Body of pancreas (tissue), 4 donors: Measurements from ENCODE around the gene FCN3. TPM values are rescaled to one million over a fixed set of nuclear protein-coding genes. Genes with fewer than 3 reads are reported as not detected.
A peak's percentile ranks its signal among the peaks of the same experiment; 100 is the strongest.

Experiments used
- ATAC-seq: fragments of 150-250 bp; one replicate; pipeline ENCODE4 v1.9.1; 2016
- DNase-seq, 4 donors: peaks; one replicate each; pipeline ENCODE4 v3.0.0-alpha.2; 2019
- H3K27ac ChIP-seq, 4 donors: fragments of 200-600 bp; sonication (generic); 1 replicate in 3 of 4; 2 replicates in 1 of 4; pipeline versions ENCODE4 v1.5.1 to v1.6.1; 2016 to 2019; ENCODE audit warnings: mild to moderate bottlenecking in 1 of 4, mixed read lengths in 1 of 4, moderate library complexity in 1 of 4
- H3K27me3 ChIP-seq, 2 donors: fragments of 200-600 bp; sonication (generic); one replicate each; pipeline ENCODE4 v1.6.0; 2016; ENCODE audit warnings: mild to moderate bottlenecking in 1 of 2
- H3K36me3 ChIP-seq, 2 donors: fragments of 200-600 bp; sonication (generic); replicated peaks in 1 of 2; 2 replicates each; pipeline ENCODE4 v1.5.1; 2016; ENCODE audit warnings: low read depth in 2 of 2; ENCODE audit not compliant: insufficient read depth in 1 of 2
- H3K4me1 ChIP-seq: fragments of 200-600 bp; sonication (generic); one replicate; pipeline ENCODE4 v1.6.0; 2016
- H3K4me3 ChIP-seq, 2 donors: fragments of 200-600 bp; sonication (generic); 1 replicate in 1 of 2; 2 replicates in 1 of 2; pipeline ENCODE4 v1.5.1; 2016 to 2019
- H3K9me3 ChIP-seq, 3 donors: fragments of 200-600 bp; sonication (generic); 1 replicate in 2 of 3; 2 replicates in 1 of 3; pipeline ENCODE4 v1.5.1; 2016
- POLR2A ChIP-seq, 3 donors: fragments of 450-650 bp; IDR thresholded peaks; one replicate each; pipeline ENCODE4 v1.6.1; 2016; ENCODE audit warnings: antibody characterized with exemption in 3 of 3, mild to moderate bottlenecking in 2 of 3
- WGBS, 2 donors: methylation state at CpG; one replicate each; pipeline ENCODE4 v1.1.5; 2017; 5-methylcytosine and 5-hydroxymethylcytosine counted together
- intact Hi-C: fragments of 100-400 bp; cut with DNase I; formaldehyde crosslinking; loops from one replicate; pipeline ENCODE4 v1.15.1; 2023
- total RNA-seq, 2 donors: library from RNA; depleted of rRNA; stranded (reverse); fragments of >200 nt; gene quantifications; one replicate each; pipeline ENCODE4 v1.1.0, GENCODE V29; 2016
- TF ChIP-seq, protein P1 (sequence below), 7 experiments: fragments of 450-650 bp in 4 of 7; fragments of 200-600 bp in 3 of 7; sonication (generic) in 3 of 7; IDR thresholded peaks; one replicate each; pipeline ENCODE4 v1.5.1; 2016 to 2019; ENCODE audit warnings: antibody characterized with exemption in 7 of 7

FCN3 gene
- total RNA-seq, 2 donors from 2014 or later = 1.3 to 1.6 TPM

DNA sequence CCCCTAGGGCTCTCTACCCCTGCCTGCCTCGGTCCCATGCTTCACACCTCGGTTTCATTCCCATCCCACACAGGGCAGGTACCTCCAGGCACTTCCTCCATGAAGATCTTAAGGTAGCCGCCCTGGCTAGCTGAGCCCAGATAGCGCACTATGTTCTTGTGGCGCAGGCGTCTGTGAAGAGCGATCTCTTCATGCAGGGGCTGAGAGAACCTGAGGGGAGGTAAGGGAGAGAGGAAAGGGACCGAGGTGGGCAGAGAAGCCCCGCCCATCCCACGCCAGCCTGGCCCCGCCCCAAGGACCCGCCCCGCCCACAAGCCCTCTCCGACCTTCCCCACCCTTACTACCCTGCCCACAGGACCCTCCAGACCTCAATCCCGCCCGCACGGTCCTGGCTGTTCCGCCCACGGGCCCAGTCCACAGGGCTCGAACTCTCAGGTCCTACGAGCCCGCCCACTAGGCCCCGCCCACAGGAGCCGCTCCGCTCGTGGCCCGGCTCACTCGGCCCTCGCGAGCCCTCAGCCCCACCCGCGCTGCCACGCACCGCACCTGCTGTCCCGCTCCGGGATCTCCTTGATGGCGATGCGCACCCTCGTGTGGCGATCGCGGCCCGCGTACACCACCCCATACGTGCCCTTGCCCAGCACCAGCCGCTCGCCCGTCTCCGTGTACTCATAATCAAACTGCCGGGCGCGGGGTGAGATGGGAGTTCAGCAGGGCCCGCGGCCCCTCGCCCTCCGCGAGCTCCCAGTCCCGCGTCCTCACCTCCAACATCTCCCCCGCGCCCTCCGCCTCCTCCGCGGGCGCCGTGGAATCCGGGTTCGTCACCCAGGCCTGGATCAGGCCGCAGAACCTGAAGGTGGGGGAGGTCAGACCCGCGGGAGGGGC is 14.2 kb downstream of the FCN3 start:
- Histone ChIP-seq H3K27ac (no peak overlapping the region), H3K9me3 (no peaks in the 10 kb centered on the region), H3K36me3 (no peaks in the 10 kb centered on the region), H3K4me3 (no peak overlapping the region), H3K27me3 (no peaks in the 10 kb centered on the region), H3K4me1 (peaks cover 29% of the 10 kb centered on the region)
- DNase-seq (peak in 2 of 4 donors; percentile 36 to 55), ATAC-seq (no peak)
- intact Hi-C loops = no loop called here
- TF ChIP-seq, protein P1, sequence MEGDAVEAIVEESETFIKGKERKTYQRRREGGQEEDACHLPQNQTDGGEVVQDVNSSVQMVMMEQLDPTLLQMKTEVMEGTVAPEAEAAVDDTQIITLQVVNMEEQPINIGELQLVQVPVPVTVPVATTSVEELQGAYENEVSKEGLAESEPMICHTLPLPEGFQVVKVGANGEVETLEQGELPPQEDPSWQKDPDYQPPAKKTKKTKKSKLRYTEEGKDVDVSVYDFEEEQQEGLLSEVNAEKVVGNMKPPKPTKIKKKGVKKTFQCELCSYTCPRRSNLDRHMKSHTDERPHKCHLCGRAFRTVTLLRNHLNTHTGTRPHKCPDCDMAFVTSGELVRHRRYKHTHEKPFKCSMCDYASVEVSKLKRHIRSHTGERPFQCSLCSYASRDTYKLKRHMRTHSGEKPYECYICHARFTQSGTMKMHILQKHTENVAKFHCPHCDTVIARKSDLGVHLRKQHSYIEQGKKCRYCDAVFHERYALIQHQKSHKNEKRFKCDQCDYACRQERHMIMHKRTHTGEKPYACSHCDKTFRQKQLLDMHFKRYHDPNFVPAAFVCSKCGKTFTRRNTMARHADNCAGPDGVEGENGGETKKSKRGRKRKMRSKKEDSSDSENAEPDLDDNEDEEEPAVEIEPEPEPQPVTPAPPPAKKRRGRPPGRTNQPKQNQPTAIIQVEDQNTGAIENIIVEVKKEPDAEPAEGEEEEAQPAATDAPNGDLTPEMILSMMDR (IDR thresholded peaks at IDR 0.05) = no peak
- no peak for TF ChIP-seq POLR2A (IDR thresholded peaks at IDR 0.05)
- 25 to 33% methylated on average over 41 to 65 of the region's 71 CpGs for WGBS, 2 donors

DNA sequence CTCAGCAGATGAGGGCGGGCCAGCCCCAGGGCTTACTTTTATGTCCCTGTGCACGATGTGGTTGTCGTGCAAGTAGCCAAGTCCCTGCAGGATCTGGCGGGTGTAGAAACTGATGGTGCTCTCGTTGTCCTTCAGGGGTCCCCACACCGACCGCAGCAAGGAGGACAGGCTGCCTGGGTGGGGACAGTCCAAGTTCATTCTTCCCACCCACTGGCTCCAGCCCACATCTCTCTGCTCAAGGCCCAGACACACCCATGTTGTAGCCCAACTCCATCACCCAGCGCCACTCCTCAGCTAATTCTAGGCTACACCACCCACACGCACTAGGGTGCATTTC is 14.8 kb downstream of the FCN3 start:
- Histone ChIP-seq H3K4me3 (no peak overlapping the region), H3K27ac (no peak overlapping the region), H3K36me3 (no peaks in the 10 kb centered on the region), H3K4me1 (peaks cover 24% of the 10 kb centered on the region), H3K9me3 (no peaks in the 10 kb centered on the region), H3K27me3 (no peaks in the 10 kb centered on the region)
- DNase-seq (no peak), ATAC-seq (no peak)
- WGBS, 2 donors = 50 to 68% methylated on average over 9 of the region's 9 CpGs
- intact Hi-C loops = loop anchor here (5.0 kb wide), 1 partner anchor 33 kb away; the partner anchor contains the start of gene GPR3
- TF ChIP-seq, protein P1 (IDR thresholded peaks at IDR 0.05) = no peak
- no peak for TF ChIP-seq POLR2A (IDR thresholded peaks at IDR 0.05)

DNA sequence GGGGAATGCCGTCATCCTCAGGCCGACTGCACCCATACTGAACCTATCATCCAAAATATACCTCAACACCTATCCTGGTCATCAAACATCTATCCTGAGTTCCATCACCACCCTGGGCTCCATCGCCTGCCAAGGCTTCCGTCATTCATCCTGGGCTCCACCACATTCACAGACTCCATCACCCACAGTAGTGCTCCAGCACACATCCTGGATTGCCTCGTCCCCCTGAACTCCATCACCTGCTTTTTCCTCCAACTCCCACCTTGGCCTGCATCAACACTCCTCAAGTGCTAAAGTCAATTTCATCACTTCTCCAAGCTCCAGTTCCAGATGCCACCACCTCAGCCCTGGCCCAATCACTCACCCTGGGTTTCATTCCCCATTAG is 15.7 kb downstream of the FCN3 start:
- DNase-seq (no peak), ATAC-seq (no peak)
- Histone ChIP-seq H3K27ac (no peak overlapping the region), H3K4me3 (no peak overlapping the region), H3K27me3 (no peaks in the 10 kb centered on the region), H3K4me1 (peaks cover 22% of the 10 kb centered on the region), H3K36me3 (no peaks in the 10 kb centered on the region), H3K9me3 (no peaks in the 10 kb centered on the region)
- no peak for TF ChIP-seq POLR2A (IDR thresholded peaks at IDR 0.05)
- TF ChIP-seq, protein P1 (IDR thresholded peaks at IDR 0.05) = no peak
- WGBS, 2 donors = 94 to 98% methylated on average over 5 of the region's 5 CpGs
- intact Hi-C loops = loop anchor here (5.0 kb wide), 1 partner anchor 33 kb away; the partner anchor contains the start of gene GPR3

DNA sequence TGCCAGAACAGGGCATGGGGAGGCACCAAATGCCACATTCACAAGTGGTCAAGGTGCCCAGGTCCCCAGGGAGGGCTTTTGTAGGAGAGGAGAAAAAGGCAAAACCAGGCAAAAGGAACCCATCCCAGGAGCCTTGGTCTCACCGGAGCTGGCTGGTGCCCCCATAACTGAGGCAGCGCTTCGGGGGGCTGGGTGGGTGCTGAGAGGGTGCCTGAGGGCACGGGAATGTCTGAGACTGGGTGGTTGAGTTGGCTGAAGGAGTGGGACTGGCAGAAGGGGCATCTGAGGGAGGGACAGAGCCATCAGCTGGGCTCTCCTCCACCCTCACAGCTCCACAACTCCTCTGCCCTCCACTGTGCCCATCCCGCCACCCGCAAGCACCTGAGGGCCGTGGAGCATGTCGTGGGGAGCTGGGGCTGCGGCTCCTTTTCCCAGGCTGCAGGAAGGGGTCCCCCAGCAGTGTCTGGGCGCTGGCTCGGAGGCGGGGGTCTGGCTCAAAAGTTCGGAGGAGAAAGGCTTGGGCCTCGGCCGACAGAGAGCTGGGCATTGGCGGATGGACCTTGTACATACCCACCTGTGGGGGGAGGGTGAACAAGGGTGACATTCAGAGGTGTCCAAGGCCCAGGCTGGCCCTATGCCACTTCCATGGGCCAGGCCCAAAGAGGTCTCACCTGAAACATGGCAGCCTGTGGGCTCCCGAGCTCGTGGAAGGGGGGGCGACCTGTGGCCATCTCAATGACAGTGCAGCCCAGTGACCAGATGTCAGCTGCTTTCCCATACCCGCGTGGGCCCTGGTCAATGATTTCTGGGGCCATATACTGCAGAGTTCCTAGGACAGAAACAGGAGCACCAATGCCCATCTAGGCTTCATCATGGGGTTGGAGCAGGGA is 16.3 kb downstream of the FCN3 start:
- no peak overlapping the region for H3K4me3 ChIP-seq
- no peak overlapping the region for H3K27ac ChIP-seq
- H3K9me3 ChIP-seq = no peaks in the 10 kb centered on the region
- H3K4me1 ChIP-seq = peaks cover 22% of the 10 kb centered on the region
- intact Hi-C loops = loop anchor here (5.0 kb wide), 1 partner anchor 34 kb away; the partner anchor contains the start of gene GPR3
- H3K27me3 ChIP-seq = no peaks in the 10 kb centered on the region
- TF ChIP-seq, protein P1 (IDR thresholded peaks at IDR 0.05) = no peak
- TF ChIP-seq POLR2A (IDR thresholded peaks at IDR 0.05) = no peak
- ATAC-seq (no peak), DNase-seq (no peak)
- no peaks in the 10 kb centered on the region for H3K36me3 ChIP-seq
- 82 to 91% methylated on average over 9 to 21 of the region's 21 CpGs for WGBS, 2 donors
